Measurements from ENCODE around the gene CCDC124. TPM values are rescaled to one million over a fixed set of nuclear protein-coding genes. Genes with fewer than 3 reads are reported as not detected.

The CCDC124 gene
- total and polyA plus RNA-seq, 10 of the 15 experiments (the other 5 are each of a cell fraction or from before 2014, with no cell fraction given): 3.7 to 184 (median 51.8) TPM

DNA sequence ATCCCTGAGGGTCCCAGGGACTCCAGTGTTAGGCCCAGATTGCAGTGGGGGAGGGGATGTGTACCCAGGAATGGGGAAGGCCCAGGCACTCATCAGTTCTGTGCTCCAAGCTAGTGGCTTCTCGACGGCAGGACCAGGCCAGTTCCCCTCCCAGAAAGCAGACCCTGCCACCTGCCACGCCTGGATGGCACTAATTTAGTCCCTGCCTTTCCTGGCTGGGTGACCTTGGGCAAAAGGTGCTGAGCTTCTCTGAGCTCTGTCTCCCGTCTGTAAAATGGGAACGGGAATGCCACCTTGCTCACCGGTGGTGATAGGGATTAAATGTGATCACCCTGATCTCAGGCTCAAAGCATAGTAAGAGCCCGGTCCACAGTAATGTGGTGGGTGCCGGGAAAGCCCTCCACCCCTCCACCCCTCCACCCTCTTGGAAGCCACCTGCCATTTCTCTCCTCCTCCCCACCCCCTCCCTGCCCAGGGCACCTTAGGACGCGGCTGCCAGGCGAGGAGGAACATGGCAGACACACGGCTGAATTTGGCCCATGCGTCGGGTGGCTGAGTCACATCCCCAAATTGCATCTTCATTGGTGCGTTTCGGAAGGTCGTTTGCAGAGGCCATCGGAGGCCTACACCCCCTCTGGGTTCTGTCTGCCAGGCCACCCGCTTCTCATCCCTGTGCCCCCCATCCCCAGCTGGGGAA lies 36.4 kb downstream of the CCDC124 start (continued):
- TF ChIP-seq HSF1 (IDR thresholded peaks at IDR 0.05; ENCODE audit: low read depth, low read length) (no peak), SREBF1 (IDR thresholded peaks at IDR 0.05; ENCODE audit: low read length) (no peak)

GRCh38 chr19:17972230-17972629 lies 39.4 kb downstream of the CCDC124 start:
- Histone ChIP-seq H4K20me1 (ENCODE audit: control insufficient read depth, insufficient read depth) (no peaks in the 10 kb centered on the region; the same call in 1 of the 2 replicates), H2AFZ (ENCODE audit: control insufficient read depth, low read depth, low read length) (no peak overlapping the region), H3K27me3 (replicated peaks in 1 of 2; ENCODE audit: control insufficient read depth in 2 of 2, insufficient read depth in 2 of 2, low read length in 1 of 2) (peaks cover 0 to 2% of the 10 kb centered on the region in 2 experiments; a peak in 1 of 4 replicates), H3K79me2 (ENCODE audit: control insufficient read depth, insufficient read depth, low read length) (no peaks in the 10 kb centered on the region), H3K27ac (ENCODE audit: control insufficient read depth, insufficient read depth) (no peak overlapping the region), H3K9ac (ENCODE audit: control insufficient read depth, insufficient read depth, low read length) (no peak overlapping the region), H3K4me2 (ENCODE audit: control insufficient read depth, insufficient read depth) (no peak overlapping the region), H3K4me1 (ENCODE audit: control insufficient read depth, insufficient read depth, low read length) (no peaks in the 10 kb centered on the region), H3K9me3 (replicated peaks; ENCODE audit: control insufficient read depth, insufficient read depth, low read length) (no peaks in the 10 kb centered on the region), H3K4me3 (no peak overlapping the region), H3K36me3 (ENCODE audit: control insufficient read depth in 2 of 2, insufficient read depth in 2 of 2, low read length in 1 of 2) (no peaks in the 10 kb centered on the region)
- FAIRE-seq (no peak), ATAC-seq (peak; percentile 58), DNase-seq (ENCODE audit: low read depth, low spot score) (no peak)
- intact Hi-C loops (cut with micrococcal nuclease; ENCODE audit: unreplicated experiment): no loop called here
- RAD21 ChIA-PET (ENCODE audit: unreplicated experiment): interaction anchor here (1.1 kb wide), 1 partner anchor 34 kb away, joined by 4 read pairs; no protein-coding TSS in a partner anchor
- SMC1A ChIA-PET (ENCODE audit: uncharacterized antibody, unreplicated experiment): no interaction called here
- in situ Hi-C loops (cut with MboI): no loop called here
- 6% methylated on average over 1 of the region's 1 CpG for WGBS (ENCODE audit: insufficient coverage, insufficient replicate concordance, low lambda C conversion rate, missing lambda C conversion rate)
- POLR2A ChIA-PET: no interaction called here
- no peak for TF ChIP-seq BRCA1 (IDR thresholded peaks at IDR 0.05; ENCODE audit: low read depth, low read length)
- TF ChIP-seq KAT2A (conservative IDR thresholded peaks at IDR 0.05; ENCODE audit: control insufficient read depth, low read depth, low read length): no peak
- TF ChIP-seq EP300 (IDR thresholded peaks at IDR 0.05; ENCODE audit: borderline replicate concordance in 1 of 2, control insufficient read depth in 1 of 2, low read depth in 2 of 2, low read length in 2 of 2): no peak
- TF ChIP-seq CREM (IDR thresholded peaks at IDR 0.05; ENCODE audit: low read depth): no peak
- TF ChIP-seq STAT3 (IDR thresholded peaks at IDR 0.05; ENCODE audit: low read depth, low read length): no peak
- TF ChIP-seq PAX5 (IDR thresholded peaks at IDR 0.05; ENCODE audit: borderline replicate concordance, low read depth, low read length): peak; percentile 18; the same call in 1 of the 2 replicates
- no peak for TF ChIP-seq SRF (IDR thresholded peaks at IDR 0.05; ENCODE audit: low read depth in 2 of 2, low read length in 2 of 2)
- CTCF ChIA-PET: interaction anchor here (1.1 to 1.2 kb wide), 2 partner anchors 28 to 34 kb away, joined by 3 read pairs; no protein-coding TSS in a partner anchor
- no TSS peak for BruUV-seq (replicated peaks)
